Muscle of leg (tissue), 11 donors: ENCODE results near the gene SAMD11. TPM values are rescaled to one million over a fixed set of nuclear protein-coding genes. Genes with fewer than 3 reads are reported as not detected.

Source experiments
- DNase-seq: peaks from one replicate; pipeline ENCODE4 v3.0.0; 2013
- H3K27ac ChIP-seq: one replicate; pipeline ENCODE4 v1.5.1; 2013; ENCODE audit warnings: mild to moderate bottlenecking, low read length, control low read depth
- H3K27me3 ChIP-seq: one replicate; pipeline ENCODE4 v1.6.1; 2013; ENCODE audit warnings: low read length; ENCODE audit not compliant: control insufficient read depth, insufficient read depth
- H3K36me3 ChIP-seq: one replicate; pipeline ENCODE4 v1.6.1; 2013; ENCODE audit warnings: low read length; ENCODE audit not compliant: control insufficient read depth, insufficient read depth
- H3K4me1 ChIP-seq: one replicate; pipeline ENCODE4 v1.6.1; 2013; ENCODE audit warnings: low read length; ENCODE audit not compliant: control insufficient read depth, insufficient read depth
- H3K4me3 ChIP-seq: one replicate; pipeline ENCODE4 v1.5.1; 2013; ENCODE audit warnings: low read length, control low read depth
- H3K9me3 ChIP-seq: replicated peaks from 2 replicates; pipeline ENCODE4 v1.6.1; 2013; ENCODE audit warnings: low read depth, low read length; ENCODE audit not compliant: control insufficient read depth
- WGBS: methylation state at CpG from one replicate; pipeline ENCODE4 v1.1.5; 2013; ENCODE audit warnings: missing lambda C conversion rate; ENCODE audit not compliant: insufficient coverage; 5-methylcytosine and 5-hydroxymethylcytosine counted together
- polyA plus RNA-seq, 8 donors: library from polyadenylated mRNA; unstranded; fragments of 120-200 nt; gene quantifications; one replicate each; pipeline versions ENCODE4 v1.2.1 to v1.2.3, GENCODE V29; 2013; ENCODE audit warnings: inconsistent platforms in 1 of 8, low replicate concordance in 1 of 8; ENCODE audit not compliant: insufficient read length in 8 of 8, insufficient read depth in 1 of 8
- total RNA-seq: library from RNA; stranded (reverse); fragments of 120-200 nt; gene quantifications from one replicate; pipeline ENCODE4 v1.2.4, GENCODE V29; 2013

The SAMD11 gene
- total and polyA plus RNA-seq, 9 donors: 2.4 to 9.2 (median 6.3) TPM

DNA sequence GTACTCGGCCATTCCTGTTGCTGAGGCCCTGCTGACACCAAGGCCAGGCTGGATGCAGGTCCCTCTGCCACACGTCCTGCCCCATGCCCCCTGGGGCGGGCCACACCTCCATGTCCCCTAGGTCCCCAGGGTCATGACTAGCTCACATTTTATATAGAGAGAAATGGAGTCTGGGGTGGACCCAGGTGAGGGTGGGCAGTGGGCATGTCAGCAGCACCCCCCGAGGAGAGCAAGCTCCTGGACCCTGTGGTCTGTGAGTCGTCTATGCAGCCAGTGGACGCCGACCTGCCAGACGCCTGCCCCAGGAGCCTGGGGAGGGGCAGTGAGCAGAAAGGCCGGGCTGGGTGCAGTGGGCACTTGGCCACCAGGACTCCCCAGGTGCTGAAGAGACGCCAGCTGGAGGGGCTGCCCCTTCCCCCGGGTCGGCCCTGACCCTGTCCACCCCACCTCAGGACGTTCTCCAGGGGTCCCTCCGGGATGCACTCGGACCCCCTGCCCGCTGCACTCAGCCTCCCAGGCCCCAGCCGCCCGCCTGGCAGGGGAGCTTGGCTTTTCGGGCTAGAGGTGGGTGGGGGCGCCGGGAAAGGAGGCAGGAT, 15.9 kb downstream of the SAMD11 start:
- H3K27ac ChIP-seq: no peak overlapping the region
- H3K9me3 ChIP-seq: no peaks in the 10 kb centered on the region
- H3K4me3 ChIP-seq: peak overlapping the region; percentile 27
- WGBS: 28% methylated on average over 7 of the region's 21 CpGs
- H3K27me3 ChIP-seq: peaks cover 87% of the 10 kb centered on the region
- peaks cover 2% of the 10 kb centered on the region for H3K36me3 ChIP-seq
- no peak for DNase-seq
- H3K4me1 ChIP-seq: peaks cover 68% of the 10 kb centered on the region

DNA sequence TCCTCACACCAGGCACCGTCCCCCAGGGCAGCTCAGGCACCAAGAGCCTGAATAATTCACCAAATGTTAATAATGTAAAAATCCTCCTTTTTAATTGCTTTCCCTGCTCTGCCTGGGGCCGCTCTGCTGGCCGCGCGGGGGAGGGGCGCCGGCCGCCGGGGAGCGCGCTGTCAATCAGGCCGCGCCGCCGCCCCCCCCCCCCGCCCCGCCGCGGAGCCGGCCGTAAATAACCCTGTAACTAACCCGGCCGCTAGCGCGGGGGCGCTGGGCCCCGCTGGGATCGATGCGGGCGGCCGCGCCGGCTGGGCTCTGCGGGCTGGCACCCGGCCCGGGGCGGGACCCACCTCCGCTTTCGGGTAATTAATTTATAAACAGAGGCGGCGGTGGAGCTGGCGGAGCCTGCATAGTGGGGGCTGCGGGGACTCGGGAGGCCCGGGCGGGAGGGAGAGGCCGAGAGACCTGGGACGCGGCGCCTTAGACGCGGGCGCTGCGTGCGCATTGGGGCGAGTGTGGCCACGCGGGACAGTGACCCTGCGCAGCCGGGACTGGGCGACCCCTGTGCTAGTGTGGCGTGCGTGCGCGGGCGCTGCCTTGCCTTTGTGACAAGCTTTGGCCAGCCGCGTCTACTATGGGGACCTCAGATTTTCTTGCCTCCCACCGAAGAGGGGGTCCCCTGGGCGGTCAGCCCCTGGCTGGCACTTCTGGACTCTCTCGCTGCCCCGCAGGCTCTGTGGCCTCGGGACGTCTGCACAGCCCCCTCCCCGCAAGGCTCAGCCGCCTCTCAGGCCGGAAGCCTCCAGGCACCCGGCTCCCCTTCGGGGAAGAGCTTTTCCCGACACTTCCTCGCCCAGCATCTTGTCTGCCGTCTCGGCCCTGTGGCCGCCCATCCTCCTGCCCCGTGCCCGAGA, 16.6 kb downstream of the SAMD11 start:
- 1% methylated on average over 65 of the region's 86 CpGs for WGBS
- Histone ChIP-seq H3K9me3 (no peaks in the 10 kb centered on the region), H3K27me3 (peaks cover 81% of the 10 kb centered on the region), H3K4me3 (peak overlapping the region; percentile 27), H3K36me3 (peaks cover 6% of the 10 kb centered on the region), H3K4me1 (peaks cover 70% of the 10 kb centered on the region), H3K27ac (no peak overlapping the region)
- DNase-seq: peak; percentile 81

DNA sequence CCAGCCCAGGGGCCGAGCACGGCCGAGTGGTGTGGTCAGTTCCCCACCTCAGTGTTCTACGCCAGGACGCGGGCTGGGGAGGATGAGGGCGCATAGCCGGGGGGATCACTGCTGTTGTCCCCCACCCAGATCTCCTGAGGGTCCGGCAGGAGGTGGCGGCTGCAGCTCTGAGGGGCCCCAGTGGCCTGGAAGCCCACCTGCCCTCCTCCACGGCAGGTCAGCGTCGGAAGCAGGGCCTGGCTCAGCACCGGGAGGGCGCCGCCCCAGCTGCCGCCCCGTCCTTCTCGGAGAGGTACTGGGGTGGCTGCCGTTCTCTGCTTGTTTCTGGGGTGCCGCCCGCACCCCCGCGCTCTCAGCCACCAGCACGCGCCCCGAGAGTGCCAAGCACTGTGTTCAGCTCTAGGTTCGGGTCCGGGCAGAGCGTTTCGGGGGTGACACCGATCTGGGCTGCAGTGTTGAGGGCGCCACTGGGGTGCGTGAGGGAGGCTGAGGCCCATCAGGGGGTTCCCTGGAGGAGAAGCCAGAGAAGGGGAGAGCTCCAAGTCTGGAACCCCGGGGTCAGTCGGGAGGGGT, 17.4 kb downstream of the SAMD11 start:
- peaks cover 64% of the 10 kb centered on the region for H3K4me1 ChIP-seq
- H3K27me3 ChIP-seq: peaks cover 73% of the 10 kb centered on the region
- no peaks in the 10 kb centered on the region for H3K9me3 ChIP-seq
- peak overlapping the region; percentile 17 for H3K4me3 ChIP-seq
- H3K36me3 ChIP-seq: peaks cover 14% of the 10 kb centered on the region
- 4% methylated on average over 36 of the region's 36 CpGs for WGBS
- no peak overlapping the region for H3K27ac ChIP-seq
- no peak for DNase-seq

DNA sequence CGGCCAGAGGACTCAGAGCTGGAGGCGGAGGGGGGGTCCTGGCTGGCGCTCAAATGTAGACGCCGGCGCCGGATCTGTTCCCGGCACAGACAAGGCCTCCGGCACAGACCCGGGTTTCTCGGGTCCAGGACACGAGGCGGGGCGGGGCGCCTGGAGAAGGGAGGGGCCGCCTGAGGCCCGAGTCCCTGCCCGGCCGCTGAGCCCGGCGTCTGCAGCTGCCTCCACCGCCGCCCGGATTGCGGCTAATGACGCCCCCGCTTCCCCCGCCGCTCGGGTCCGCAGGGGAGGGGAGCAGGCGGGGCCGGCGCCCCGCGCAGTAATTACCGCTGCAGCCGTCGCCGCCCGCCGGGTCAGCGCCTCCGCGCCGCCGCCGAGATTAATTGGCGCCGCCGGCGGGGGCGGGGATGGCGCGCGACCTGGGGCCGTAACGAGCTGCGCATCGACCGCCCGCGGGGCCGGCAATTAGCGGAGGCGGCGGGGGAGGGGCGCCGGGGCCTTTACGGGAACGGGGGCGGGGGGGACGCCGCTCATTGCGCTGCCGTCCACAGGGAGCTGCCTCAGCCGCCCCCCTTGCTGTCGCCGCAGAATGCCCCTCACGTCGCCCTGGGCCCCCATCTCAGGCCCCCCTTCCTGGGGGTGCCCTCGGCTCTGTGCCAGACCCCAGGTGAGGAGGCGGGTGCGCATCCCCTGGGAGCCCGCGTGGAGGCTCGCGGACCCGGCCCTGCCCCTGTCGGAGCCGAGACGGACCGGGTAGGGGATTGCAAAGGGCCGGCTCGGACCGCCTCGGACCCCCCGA, 18.1 kb downstream of the SAMD11 start:
- Histone ChIP-seq H3K36me3 (peaks cover 17% of the 10 kb centered on the region), H3K27me3 (peaks cover 66% of the 10 kb centered on the region), H3K4me1 (peaks cover 61% of the 10 kb centered on the region), H3K27ac (no peak overlapping the region), H3K9me3 (no peaks in the 10 kb centered on the region), H3K4me3 (peak overlapping the region; percentile 15)
- peak; percentile 92 for DNase-seq
- WGBS: under 1% methylated on average over 93 of the region's 98 CpGs

- H3K27ac ChIP-seq: no peak overlapping the region
- DNase-seq: no peak
- peaks cover 60% of the 10 kb centered on the region for H3K27me3 ChIP-seq
- H3K36me3 ChIP-seq: peaks cover 20% of the 10 kb centered on the region
- WGBS: 1% methylated on average over 47 of the region's 48 CpGs
- H3K4me3 ChIP-seq: no peak overlapping the region
- no peaks in the 10 kb centered on the region for H3K9me3 ChIP-seq
- peaks cover 61% of the 10 kb centered on the region for H3K4me1 ChIP-seq
Observed at GRCh38 chr1:942411-942821, 18.7 kb downstream of the SAMD11 start.

- peaks cover 25% of the 10 kb centered on the region for H3K36me3 ChIP-seq
- H3K9me3 ChIP-seq: no peaks in the 10 kb centered on the region
- H3K4me3 ChIP-seq: no peak overlapping the region
- peaks cover 61% of the 10 kb centered on the region for H3K4me1 ChIP-seq
- no peak overlapping the region for H3K27ac ChIP-seq
- 15% methylated on average over 16 of the region's 27 CpGs for WGBS
- peaks cover 54% of the 10 kb centered on the region for H3K27me3 ChIP-seq
- peak; percentile 64 for DNase-seq
Observed at GRCh38 chr1:942864-943533, 19.3 kb downstream of the SAMD11 start.

DNA sequence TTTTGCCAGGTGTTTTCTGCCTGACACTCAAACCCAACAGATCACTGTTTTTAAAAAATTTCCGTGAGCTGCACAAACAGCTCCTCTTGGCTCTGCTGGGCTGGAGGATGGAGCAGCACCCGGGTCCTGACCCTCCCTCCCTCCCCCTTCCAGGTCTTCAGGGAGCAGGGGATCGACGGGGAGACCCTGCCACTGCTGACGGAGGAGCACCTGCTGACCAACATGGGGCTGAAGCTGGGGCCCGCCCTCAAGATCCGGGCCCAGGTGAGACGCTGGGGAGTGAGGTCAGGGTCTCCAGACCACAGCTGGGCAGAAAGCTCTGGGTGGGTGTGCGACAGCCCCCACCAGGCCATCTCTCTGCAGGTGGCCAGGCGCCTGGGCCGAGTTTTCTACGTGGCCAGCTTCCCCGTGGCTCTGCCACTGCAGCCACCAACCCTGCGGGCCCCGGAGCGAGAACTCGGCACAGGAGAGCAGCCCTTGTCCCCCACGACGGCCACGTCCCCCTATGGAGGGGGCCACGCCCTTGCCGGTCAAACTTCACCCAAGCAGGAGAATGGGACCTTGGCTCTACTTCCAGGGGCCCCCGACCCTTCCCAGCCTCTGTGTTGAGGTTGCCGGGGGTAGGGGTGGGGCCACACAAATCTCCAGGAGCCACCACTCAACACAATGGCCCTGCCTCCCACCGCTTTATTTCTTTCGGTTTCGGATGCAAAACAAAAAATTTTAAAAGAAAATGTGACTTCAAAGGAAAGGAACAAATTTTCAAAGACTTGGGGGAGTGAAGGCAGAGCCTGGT, 20.0 kb downstream of the SAMD11 start:
- H3K36me3 ChIP-seq: peaks cover 33% of the 10 kb centered on the region
- H3K27ac ChIP-seq: peak overlapping the region; percentile 29
- H3K4me1 ChIP-seq: peaks cover 56% of the 10 kb centered on the region
- H3K4me3 ChIP-seq: no peak overlapping the region
- no peak for DNase-seq
- WGBS: 79% methylated on average over 10 of the region's 27 CpGs
- no peaks in the 10 kb centered on the region for H3K9me3 ChIP-seq
- peaks cover 47% of the 10 kb centered on the region for H3K27me3 ChIP-seq

- Histone ChIP-seq H3K4me3 (no peak overlapping the region), H3K27me3 (peaks cover 38% of the 10 kb centered on the region), H3K9me3 (no peaks in the 10 kb centered on the region), H3K4me1 (peaks cover 48% of the 10 kb centered on the region), H3K27ac (peak overlapping the region; percentile 29), H3K36me3 (peaks cover 42% of the 10 kb centered on the region)
- peak; percentile 75 for DNase-seq
- WGBS: 21% methylated on average over 16 of the region's 28 CpGs
Observed at GRCh38 chr1:944341-945325, 20.9 kb downstream of the SAMD11 start.
